DMS153 treated with DMSO at 0.1 percent for 48 hours (cell line): ENCODE measurements around the gene PPP1R9B.
A peak's percentile ranks its signal among the peaks of the same experiment; 100 is the strongest.

Experiments
- DNase-seq: peaks from one replicate; lab custom pipeline; 2025; ENCODE audit not compliant: unreplicated experiment; lab: John Stamatoyannopoulos, UW

The PPP1R9B gene

DNA sequence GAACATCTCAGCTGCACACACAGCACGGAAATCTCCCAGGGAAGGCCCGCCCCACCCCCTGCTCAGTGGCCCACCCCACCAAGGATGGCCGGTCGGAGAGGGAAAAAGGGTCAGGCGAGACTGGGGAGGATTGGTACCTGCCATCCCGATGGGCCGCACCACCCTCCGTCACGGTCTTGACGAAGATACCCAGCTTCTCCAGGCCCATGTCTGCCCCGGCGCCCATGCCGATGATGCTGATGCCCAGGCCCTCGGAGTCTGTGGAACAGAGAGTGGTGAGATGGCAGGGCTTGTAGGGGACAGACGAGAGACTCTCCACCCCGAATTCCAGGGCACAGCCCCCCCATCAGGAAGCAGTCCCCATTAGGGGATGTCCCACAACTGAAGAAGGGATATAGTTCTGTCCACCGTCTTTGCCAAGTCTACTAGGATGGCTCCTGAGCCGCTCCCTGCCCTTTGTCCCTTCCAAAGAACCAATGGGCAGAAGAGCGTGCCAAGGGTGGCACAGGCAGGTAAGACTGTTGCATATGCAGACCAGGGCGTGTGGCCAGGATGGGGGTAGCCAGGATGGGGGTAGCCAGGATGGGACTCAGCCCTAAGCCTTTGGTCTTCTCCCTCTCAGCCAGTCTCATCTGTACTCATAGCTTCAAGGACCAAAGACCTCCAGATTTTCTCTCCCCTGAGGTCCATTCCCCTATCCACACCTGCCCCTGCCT is 6.9 kb downstream of the PPP1R9B start:
- DNase-seq, result no peak

DNA sequence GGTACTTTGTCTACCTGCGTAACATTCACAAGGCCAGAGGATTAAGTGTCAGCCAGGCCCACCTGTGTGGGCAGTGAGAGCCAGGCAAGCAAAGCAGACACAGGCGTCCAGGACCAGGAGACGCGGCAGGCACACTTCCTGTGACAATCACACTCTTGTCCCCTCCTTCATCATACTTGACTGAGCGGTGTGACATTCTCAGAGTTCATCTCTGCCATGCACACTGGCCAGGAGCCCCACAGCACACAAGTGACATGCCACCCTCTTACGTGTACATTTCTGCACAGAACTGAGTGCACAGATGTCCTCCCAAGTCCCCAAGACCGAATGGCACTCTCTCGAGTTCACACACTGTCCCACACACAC is 8.7 kb downstream of the PPP1R9B start:
- no peak for DNase-seq

DNA sequence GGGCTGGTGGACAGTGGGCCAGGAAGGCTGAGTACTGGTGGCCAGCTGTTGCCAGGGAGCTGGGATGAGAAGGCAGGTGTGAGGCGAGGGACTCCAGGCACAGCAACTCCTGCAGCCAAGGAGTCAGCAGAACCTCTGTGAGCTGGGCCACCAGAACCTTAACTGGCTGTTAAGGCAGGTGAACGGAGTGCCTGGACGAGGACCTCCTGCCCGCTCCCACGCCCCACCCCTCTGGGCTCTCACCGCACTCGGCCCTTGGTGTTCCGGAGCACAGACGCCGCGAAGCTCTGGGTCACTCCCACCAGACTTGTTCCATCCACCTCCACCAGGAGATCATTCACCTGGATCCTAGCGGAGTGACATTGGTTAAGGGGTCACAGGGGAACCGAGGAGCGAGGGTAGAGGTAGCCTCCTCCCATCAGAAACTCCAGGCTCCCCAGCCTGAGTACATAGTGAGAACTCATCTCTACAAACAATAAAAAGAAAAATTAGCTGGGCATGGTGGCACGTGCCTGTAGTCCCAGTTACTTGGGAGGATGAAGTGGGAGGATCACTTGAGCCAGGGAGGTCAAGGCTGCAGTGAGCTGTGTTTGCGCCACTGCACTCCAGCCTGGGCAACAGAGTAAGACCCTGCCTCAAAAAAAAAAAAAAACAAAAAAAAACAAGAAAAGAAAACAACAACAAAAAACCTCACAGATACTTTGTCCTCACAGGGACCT is 9.3 kb downstream of the PPP1R9B start:
- DNase-seq, result no peak

DNA sequence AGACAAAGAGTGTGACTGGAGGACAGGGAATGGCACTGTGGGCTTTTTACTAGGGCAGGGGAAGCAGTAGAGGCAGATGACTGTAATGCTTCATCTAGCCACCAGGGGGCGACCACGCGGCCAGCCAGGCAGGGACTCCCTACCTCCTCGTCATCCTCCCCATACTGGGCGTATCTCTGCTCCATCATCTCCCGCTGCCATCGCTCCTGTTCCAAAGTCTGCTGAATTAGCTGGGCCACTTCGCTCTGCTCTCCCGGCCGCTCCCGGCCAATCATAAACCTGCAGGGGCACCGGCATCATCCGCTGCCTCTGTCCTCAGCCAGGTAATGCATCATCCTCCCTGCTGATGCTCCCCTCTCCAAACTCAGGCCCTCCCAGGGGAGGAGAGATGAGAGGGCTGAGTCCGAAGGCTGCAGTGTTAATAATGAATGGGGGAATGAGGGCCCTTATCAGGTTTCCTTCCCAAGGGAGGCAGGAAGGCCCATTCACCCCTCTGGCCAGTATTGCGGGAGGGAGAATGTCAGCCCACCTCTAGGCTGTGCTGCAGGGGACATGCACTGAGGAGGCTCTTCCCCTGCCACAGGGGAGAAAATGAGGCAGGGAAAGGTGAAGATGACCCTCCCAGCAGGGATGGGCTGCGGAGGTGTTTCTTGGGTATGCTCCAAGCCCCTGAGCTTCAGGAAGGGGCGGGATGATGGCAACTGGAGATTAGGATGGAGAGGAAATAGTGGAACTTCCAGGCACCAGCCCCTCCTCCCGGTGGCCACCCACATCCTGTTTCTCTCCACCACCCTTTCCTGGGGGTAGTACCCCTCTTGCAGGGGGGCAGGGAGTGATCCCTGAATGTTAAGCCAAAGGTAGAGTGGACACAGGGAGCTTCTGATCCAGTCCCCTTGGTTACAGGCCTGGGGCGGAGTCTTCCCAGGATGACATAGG is 10.3 kb downstream of the PPP1R9B start:
- DNase-seq, result peak; percentile 15

DNA sequence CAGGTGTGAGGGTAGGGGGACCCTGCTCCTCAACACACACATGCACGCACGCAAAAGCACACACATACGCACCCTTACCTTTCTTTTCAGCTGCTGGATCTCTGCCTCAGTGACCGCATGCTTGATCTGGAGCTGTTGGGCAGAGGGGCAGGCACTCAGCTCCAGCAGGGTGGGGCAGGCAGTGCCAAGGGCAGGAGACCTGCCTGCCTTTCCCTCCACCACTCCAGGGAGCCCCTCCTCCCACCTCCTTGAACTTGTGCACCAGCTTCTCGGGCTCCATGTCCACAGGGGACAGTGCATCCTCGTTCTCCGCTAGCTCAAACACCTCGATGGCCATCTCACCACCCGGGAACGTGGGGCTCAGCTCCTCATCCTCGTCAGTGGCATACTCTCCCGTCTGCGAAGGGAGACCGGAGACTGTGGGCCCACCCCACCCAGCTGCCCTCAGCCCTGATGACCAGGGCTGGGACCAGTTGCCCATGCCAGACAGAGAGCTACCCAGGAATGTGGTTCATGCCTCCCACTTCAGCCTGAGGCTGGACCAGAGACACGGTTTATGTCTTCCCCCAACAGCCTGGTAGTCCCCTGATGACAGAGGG is 11.2 kb downstream of the PPP1R9B start:
- DNase-seq, result no peak

DNA sequence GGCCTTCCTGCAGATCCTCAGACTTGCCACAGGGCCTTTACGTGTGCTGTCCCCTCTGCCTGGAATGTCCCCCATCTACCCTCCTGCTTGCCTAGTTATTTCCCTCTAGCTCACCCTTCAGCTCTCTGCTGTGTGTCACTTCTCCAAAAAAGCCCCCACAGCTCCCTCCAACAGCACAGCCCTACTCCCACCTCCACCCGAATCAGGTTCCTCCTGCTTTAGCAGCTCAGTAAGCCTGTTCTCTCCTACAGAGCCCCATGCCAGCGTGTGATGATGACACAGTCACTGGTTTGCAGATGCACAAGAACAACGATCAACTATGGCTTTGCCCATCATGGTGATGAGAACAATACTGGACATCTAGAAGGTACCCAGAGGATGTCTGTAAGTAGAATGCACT is 13.4 kb downstream of the PPP1R9B start:
- no peak for DNase-seq

DNA sequence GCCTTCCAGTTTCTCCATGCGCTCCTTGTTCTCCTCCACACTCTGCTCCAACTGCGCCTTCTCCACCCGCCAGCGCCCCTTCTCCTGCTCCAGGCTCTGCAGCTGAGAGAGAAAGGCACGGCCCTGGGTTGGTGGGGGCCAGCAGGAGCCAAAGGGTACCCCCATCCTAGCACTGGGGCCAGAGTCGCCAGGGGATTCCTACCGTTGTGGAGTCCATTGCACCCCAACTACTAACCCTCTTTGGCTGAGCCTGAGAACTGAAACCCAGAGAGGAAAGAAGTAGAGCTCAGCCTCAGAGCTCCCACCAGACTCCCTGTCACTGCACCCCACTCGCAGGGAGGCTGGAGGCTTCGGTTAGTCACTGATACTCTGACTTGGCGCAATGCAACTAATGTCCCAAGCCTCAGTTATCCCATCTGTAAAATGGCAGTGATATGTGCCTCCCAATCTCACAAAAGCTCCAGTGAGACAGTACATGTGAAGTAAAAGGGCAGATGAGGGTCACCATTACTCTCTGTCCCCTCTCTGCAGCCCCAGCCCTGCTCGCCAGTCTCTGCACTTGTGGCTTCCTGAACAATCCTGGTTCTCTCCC is 14.3 kb downstream of the PPP1R9B start:
- DNase-seq, result no peak

DNA sequence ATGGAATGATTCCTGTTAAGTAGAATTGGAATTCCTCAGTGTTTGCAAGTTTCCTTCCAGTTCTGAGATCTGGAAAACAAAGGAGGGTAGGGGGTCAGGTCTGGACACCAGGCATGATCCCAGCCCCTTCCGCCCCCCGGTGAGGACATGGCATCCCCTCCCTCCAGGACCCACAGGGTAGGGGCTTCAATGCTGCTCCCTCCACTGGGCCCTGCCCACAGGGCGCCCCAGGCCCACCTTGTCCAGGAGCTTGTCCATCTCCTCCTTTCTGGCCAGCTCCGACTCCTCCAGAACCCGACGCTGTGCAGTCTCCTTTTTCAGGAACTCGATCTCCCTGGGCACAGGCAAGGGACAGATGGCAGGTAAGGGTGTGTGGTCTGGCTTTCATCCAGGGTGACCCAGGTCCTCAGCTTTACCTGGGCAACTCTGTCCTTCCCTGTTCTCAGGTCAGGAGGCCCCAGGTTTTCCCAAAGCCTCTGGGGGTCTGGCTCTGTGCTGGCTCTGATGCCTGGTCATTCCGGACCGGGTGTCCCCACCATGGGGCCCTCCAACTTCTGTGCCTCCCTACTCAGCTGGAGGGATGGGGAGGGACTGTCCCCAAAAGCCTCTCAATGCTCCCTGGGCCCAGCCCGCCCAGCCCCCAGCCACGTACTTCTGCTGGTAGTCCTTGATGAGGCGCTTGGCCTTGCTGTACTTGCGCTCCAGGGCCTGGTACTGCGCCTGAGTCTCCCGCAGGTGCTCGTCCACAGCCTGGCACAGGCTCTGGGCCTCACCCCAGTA is 15.0 kb downstream of the PPP1R9B start:
- DNase-seq, result no peak

DNA sequence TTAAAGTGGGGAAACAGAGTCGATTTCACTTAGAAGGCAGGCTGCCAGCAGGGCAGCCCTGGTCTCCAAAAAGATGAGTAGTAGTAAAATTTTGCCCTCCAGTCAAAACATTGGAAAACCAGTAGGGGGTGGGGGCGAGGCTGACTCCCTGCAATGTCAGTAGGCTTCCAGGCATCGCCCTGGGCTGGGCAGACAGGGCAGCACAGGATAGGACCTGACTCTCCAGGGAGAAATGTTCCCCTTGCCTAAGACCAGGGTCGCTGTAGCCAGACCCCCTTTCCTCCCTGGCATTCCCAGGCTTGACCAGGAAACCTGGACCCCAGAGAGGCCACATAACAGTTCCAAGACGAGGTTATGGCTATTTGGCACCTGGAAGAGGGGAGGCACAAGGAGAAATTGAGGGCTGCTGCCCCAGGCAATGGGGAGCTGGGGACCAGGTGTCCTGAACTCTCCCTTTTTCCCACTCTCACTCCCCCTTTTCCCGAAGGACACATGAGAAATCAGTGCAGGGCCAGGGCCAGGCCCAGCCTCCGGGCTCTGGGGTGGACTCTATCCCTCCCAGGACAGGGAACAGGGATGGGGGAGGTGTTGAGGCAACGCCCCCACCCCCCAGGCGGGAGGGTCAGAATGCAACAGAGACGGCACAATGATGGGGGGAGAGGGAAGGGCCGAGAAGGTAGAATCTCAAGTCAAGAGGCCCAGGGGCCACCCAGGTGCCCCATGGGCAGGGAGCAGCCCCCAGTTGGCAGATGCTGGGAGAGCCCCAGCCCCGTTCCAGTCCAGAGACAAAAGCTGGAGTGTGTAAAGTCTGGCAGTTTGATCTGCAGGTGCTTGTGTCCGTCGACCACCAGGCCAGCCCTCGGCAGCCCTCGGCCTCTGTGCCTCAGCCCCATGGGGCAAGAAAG is 16.0 kb downstream of the PPP1R9B start:
- DNase-seq, result no peak

DNA sequence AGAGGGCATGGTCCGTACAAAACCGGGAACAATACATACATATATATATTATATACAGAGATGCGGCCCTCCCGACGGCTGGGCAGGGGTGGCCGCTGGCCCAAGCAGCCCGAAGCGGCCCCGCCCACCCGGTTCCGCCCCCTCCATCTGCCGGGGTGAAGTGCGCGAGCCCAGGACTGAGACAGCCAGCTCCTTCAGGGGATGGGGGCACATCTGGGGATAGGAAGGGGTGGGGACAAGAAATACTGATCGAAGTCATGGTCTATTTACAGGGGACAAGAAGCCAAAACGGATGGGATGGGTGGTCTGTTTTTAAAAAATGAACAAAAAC is 16.7 kb downstream of the PPP1R9B start:
- DNase-seq, result no peak

DNA sequence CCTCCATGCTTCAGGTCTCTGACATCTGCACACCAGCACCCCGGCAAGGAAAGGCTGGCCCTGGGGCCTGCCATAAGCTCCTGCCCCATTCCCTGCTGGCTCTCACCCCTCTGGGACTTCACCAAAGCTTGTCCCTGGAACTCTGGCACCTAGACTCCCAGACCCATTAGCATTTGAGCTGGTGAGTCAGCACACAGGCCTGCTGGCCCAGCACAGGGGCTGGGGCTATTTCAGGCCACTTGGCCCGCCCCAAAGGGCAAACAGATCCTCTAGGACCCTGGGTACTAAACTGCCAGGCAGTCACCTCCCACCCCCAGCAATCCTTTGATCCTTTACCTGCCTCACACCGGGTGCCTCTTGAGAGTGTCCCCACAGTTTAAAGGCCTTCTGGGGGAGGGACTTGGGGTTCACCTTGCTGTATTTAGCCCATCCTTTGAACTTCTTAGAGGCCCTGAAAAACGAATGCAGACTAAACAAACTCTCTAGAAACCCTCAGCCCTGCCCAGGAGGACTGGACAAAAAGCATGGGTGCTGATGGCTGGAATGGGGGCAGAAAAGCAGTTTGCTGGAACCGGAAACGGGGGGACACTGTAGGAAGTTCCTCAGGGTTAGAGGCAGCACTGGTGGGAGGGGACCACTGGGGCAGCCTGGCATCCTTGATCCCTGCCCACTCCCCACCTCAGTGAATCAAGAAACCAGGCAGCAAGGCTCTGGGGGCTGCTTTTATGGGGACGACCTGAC is 17.3 kb downstream of the PPP1R9B start:
- DNase-seq, result no peak

DNA sequence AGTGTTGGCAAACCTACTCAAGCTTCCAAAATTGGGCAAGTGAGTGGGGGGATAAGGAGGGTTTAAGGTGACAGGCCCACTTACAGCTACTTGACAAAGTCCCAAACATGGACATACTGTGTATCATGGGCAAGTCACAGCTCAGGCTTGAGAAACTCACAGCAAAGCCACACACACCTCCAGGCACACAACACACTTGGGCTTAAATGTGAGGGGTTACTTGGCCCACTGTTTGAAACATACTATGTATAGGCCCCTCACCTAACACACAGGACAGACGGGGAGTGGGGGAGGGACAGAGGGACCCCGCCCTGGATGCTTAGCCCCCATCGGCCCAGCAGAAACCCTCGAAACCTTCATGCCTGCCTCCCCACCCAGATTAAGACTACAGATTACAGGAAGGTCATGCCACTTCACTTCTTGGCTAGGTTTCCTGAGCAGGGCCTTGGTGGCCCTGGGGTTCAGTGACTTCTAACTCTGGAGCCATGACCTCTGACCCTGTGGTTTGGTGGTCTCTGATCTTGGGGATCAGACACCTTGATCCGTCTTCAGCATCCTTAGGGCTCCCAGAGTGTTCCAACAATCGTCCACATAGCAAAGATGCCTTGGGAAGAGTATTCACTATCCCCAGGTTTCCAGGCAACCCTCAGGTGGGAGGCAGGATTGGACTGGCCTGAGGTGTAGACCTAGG is 18.2 kb downstream of the PPP1R9B start:
- no peak for DNase-seq

DNA sequence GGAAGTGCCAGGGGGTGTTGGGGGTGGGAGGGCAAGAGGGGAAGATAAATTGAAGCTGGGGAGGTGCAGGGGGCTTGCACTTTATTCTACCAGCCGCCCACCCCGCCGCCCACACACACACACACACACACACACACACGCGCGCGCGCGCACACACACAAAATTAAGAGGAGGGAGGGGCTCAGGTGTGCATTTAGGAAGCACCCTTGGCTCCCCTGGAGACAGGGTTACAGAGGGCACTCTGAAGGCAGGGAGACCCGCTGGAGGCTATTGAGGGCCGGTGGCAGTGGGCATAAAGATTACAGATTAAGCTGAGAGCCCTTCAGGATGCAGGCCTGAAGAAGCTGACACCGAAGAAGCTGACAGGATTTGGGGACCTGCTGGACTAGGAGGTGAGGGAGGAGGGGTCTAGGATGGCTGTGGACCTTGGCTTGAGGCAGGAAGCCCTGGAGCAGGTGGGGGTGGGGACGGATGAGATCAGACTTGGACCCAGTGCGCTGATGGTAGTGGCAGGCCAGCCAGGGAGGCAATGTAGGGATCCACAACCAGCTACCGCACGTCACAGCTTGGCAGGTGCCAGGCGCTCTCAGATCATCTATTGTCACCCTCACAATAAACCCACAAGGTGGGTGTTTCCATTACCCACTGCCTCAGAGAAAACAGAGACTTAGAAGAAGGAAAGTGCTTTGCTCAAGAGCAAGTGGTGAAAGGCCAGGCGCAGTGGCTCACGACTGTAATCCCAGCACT is 19.7 kb downstream of the PPP1R9B start:
- no peak for DNase-seq

DNA sequence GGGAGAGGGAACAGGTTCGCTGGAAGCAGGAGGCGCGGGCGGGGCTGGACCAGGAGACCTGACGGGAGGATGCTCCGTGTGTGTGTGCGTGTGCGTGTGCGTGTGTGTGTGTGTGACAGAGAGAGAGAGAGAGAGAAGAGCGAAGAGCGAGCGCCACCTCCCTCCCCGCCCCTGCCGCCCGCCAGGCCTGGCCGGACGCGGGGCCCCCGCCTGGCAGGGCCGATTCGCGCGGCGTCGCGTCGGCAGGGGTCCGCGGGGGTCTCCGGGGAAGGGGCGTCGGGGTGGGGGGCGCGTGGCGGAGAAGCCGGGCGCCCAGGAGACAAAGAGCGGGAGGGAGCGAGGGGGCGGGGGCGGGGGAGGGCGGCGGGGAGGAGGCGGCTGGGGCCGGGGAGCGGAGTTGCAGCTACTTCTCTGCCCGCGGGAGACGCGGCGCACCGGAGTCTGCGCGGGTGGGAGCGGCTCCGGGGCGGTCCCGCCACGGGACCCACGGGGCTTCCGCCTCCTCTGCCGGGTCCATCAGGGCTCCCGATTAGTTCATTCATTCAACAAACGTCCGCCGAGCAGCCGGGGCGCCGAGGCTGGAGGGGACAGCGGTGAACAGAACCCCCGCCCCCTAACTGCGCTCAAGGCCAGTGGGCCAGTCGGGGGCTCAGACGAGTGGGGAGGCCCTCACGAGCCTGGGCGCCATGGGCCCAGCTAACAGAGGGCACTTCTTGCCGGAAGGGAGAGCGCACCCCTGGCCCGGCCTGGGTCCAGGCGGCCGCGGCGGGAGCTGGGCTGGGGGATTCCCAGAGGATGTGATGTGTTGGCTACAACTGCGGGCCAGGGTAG is 20.5 kb downstream of the PPP1R9B start, which contains the start of gene SAMD14:
Gene SAMD14 (minus strand): TSS at position 433 of the 831 bp plus-strand sequence. CDS start 5,201 bp downstream, outside the sequence.
- DNase-seq, result no peak

DNA sequence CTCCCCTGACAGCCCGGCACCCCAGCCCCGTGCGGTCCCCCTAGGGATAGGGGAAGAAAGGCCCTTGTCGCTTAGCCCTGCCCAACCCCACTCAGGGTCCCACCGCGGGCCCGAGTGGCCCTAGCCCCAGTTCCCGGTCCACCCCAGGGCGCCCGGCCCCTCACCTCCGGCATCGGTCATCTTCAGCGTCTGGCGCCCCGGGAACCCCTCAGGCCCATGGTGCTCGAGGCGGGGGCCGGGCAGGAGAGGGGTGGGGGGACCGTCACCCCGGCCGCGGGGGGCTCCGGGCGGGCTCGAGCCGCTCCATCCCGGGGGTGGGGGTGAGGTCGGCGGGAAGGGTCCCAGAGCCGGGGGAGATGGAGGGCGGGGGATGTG is 21.1 kb downstream of the PPP1R9B start:
- DNase-seq, result no peak
